Peyer's patch (tissue), 4 donors: ENCODE measurements around the gene ZACN. TPM values are rescaled to one million over a fixed set of nuclear protein-coding genes. Genes with fewer than 3 reads are reported as not detected.
"Not testable (repeated sequence)": the region's sequence is repeated elsewhere in the genome, so short reads cannot be mapped to it uniquely, and the experiment has no call there.

Experiments
- DNase-seq, 3 donors: peaks; one replicate each; pipeline ENCODE4 v3.0.0-alpha.2; 2017 to 2019
- H3K27ac ChIP-seq, 4 donors: fragments of 200-600 bp; sonication (generic); one replicate each; pipeline ENCODE4 v1.5.1; 2016 to 2019
- H3K27me3 ChIP-seq, 2 donors: fragments of 200-600 bp; sonication (generic); one replicate each; pipeline ENCODE4 v1.5.1; 2019
- H3K36me3 ChIP-seq, 3 donors: fragments of 200-600 bp; sonication (generic); one replicate each; pipeline ENCODE4 v1.5.1; 2016 to 2019
- H3K4me1 ChIP-seq, 4 donors: fragments of 200-600 bp; sonication (generic); one replicate each; pipeline ENCODE4 v1.5.1; 2016 to 2019
- H3K4me3 ChIP-seq, 4 donors: fragments of 200-600 bp; sonication (generic); 1 replicate in 3 of 4; 2 replicates in 1 of 4; pipeline ENCODE4 v1.5.1; 2016 to 2019; ENCODE audit warnings: mild to moderate bottlenecking in 1 of 4
- H3K9me3 ChIP-seq, 4 donors: fragments of 200-600 bp; sonication (generic); one replicate each; pipeline ENCODE4 v1.5.1; 2016 to 2019; ENCODE audit warnings: mild to moderate bottlenecking in 1 of 4
- POLR2A ChIP-seq, 2 donors: fragments of 450-650 bp; IDR thresholded peaks; one replicate each; pipeline ENCODE4 v1.5.1; 2017; ENCODE audit warnings: antibody characterized with exemption in 2 of 2, mild to moderate bottlenecking in 2 of 2, moderate library complexity in 2 of 2
- total RNA-seq, 4 donors: library from RNA; depleted of rRNA; stranded (reverse); fragments of >200 nt; gene quantifications; one replicate each; pipeline ENCODE4 v1.1.0, GENCODE V29; 2016
- TF ChIP-seq, protein P1 (sequence below), 6 experiments: fragments of 450-650 bp in 4 of 6; fragments of 200-600 bp in 2 of 6; sonication (generic) in 1 of 6; IDR thresholded peaks; one replicate each; pipeline ENCODE4 v1.5.1; 2017 to 2019; ENCODE audit warnings: antibody characterized with exemption in 6 of 6, mild to moderate bottlenecking in 3 of 6, moderate library complexity in 1 of 6

The ZACN gene
- total RNA-seq, 4 donors from 2014 or later, result not detected

DNA sequence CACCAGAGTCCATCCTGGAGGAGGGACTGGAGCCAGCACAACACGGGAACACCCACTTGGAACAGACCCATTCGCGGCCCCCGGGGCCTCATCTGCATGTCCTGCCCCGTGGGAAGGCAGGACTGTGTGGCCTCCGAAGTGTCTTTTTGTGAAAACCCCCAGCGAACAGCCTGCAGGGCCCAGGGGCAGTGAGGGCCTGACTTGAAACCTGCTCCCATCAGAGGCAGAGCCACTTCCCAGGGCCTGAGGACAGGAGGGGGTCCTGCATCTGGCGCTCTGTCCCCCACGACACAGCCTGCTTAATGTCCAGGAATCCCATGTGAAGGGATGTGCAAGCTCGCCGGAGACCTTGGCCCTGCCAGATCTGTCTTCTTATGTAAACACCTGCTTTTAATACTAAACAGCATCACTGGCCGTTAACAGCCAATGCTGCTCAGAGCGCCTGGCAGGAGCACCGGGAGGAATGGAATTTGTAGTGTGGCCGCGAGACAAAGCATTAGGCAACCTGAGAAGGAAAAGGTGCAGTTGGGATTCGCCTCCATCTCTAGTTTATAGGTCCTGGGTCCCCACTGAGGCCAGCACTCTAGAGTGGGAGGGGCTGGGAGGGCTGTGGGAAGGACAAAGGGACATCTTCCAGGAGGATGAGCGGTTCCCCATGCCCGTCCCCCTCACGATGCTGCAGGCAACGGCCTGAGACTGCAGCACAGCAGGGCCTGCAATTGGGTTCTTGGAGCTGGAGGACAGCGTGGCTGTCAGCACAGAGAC lies 42.3 kb upstream of the ZACN start:
- peaks cover 0 to 42% (median 0%) of the 10 kb centered on the region in 3 donors for H3K36me3 ChIP-seq
- TF ChIP-seq, protein P1, sequence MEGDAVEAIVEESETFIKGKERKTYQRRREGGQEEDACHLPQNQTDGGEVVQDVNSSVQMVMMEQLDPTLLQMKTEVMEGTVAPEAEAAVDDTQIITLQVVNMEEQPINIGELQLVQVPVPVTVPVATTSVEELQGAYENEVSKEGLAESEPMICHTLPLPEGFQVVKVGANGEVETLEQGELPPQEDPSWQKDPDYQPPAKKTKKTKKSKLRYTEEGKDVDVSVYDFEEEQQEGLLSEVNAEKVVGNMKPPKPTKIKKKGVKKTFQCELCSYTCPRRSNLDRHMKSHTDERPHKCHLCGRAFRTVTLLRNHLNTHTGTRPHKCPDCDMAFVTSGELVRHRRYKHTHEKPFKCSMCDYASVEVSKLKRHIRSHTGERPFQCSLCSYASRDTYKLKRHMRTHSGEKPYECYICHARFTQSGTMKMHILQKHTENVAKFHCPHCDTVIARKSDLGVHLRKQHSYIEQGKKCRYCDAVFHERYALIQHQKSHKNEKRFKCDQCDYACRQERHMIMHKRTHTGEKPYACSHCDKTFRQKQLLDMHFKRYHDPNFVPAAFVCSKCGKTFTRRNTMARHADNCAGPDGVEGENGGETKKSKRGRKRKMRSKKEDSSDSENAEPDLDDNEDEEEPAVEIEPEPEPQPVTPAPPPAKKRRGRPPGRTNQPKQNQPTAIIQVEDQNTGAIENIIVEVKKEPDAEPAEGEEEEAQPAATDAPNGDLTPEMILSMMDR (IDR thresholded peaks at IDR 0.05), result no peak
- H3K27ac ChIP-seq, result peak overlapping the region in 1 of 4 donors; percentile 62
- no peaks in the 10 kb centered on the region for H3K9me3 ChIP-seq
- peaks cover 0 to 5% (median 0%) of the 10 kb centered on the region in 4 donors for H3K4me1 ChIP-seq
- no peaks in the 10 kb centered on the region for H3K27me3 ChIP-seq
- H3K4me3 ChIP-seq, result no peak overlapping the region
- no peak for DNase-seq

DNA sequence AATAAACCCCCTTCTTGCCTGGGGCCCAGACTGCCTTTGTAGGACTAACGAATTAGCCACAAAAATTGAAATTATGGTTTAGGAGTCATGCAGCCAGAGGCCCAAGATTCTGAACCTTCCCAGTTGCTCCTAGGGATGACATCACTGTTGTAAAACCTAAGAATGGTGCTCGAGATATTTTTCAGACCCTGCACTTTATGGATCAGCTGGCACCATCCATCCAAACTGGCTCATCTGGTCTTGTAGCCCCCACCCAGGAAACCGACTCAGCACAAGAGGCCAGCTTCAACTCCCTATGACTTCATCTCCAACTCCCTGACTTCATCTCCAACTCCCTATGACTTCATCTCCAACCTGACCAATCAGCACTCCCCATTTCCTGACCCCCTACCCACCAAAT lies 40.9 kb upstream of the ZACN start:
- Histone ChIP-seq H3K9me3 (no peaks in the 10 kb centered on the region), H3K36me3 (peaks cover 0 to 56% (median 0%) of the 10 kb centered on the region in 3 donors), H3K27ac (peak overlapping the region in 1 of 4 donors; percentile 62), H3K4me1 (no peaks in the 10 kb centered on the region), H3K27me3 (no peaks in the 10 kb centered on the region), H3K4me3 (no peak overlapping the region)
- TF ChIP-seq, protein P1 (IDR thresholded peaks at IDR 0.05), result no peak
- DNase-seq, result no peak

DNA sequence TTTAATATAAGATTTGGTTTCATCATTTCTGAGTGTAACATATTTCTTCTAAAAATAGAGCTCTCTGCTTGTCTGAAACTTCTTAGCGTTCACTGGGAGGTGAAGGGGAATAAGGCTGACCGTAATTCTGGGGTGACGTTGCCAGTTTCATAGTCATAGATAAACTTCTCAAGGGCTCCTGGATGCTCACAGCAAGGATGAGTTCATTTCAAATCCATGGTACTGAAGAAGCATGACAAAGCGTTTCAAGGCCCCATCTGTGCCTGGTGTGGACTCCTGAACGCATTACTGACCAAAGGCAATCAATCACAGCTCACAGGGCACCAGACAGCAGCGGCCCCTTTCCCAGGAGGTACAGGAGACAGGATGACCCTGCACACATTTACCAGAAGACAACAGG lies 39.9 kb upstream of the ZACN start:
- Histone ChIP-seq H3K4me1 (no peaks in the 10 kb centered on the region), H3K27ac (peak overlapping the region in 1 of 4 donors; percentile 62), H3K27me3 (no peaks in the 10 kb centered on the region), H3K9me3 (no peaks in the 10 kb centered on the region), H3K36me3 (peaks cover 0 to 67% (median 0%) of the 10 kb centered on the region in 3 donors), H3K4me3 (no peak overlapping the region)
- no peak for DNase-seq
- TF ChIP-seq, protein P1 (IDR thresholded peaks at IDR 0.05), result no peak
- no peak for TF ChIP-seq POLR2A (IDR thresholded peaks at IDR 0.05)

DNA sequence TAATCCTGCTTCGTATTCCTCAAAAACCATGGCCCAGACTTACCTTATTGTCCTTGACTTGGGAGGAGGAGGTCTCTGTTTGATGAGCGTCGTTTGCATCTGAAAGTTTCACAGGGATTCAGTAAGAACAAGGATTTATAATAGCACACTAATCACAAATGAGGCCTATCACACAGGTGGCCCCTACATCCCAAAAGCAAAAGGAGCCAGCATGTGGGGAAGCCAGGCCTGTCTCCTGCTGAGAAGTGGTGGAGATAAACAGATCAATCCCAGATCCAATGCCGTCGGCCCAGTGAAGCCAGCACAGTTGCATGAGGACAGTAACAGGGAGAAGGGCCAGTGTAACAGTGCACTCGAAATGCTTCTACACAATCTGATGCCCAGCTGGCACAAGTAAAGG lies 38.6 kb upstream of the ZACN start:
- Histone ChIP-seq H3K4me1 (no peaks in the 10 kb centered on the region), H3K36me3 (peaks cover 0 to 79% (median 0%) of the 10 kb centered on the region in 3 donors), H3K27me3 (no peaks in the 10 kb centered on the region), H3K27ac (peak overlapping the region in 1 of 4 donors; percentile 62), H3K9me3 (no peaks in the 10 kb centered on the region), H3K4me3 (no peak overlapping the region)
- no peak for TF ChIP-seq POLR2A (IDR thresholded peaks at IDR 0.05)
- TF ChIP-seq, protein P1 (IDR thresholded peaks at IDR 0.05), result no peak
- DNase-seq, result no peak

DNA sequence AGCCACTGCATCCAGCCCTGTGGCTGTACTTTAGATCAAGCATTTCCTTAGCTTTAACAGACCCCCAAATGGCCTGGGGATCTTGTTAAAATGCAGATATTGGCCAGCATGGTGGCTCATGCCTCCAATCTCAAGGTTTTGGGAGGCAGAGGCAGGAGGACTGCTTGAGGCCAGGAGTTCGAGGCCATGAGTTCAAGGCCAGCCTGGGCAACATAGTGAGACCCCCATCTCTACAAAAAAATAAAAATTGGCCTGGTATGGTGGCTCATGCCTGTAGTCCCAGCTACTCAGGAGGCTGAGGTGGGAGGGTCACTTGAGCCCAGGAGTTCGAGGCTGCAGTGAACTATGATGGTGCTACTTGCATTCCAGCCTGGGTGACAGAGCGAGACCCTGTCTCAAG lies 36.1 kb upstream of the ZACN start:
- DNase-seq, H3K27ac ChIP-seq, H3K9me3 ChIP-seq, H3K27me3 ChIP-seq, H3K4me3 ChIP-seq, H3K4me1 ChIP-seq: not testable (repeated sequence)
- peaks cover 0 to 100% (median 0%) of the 10 kb centered on the region in 3 donors for H3K36me3 ChIP-seq

DNA sequence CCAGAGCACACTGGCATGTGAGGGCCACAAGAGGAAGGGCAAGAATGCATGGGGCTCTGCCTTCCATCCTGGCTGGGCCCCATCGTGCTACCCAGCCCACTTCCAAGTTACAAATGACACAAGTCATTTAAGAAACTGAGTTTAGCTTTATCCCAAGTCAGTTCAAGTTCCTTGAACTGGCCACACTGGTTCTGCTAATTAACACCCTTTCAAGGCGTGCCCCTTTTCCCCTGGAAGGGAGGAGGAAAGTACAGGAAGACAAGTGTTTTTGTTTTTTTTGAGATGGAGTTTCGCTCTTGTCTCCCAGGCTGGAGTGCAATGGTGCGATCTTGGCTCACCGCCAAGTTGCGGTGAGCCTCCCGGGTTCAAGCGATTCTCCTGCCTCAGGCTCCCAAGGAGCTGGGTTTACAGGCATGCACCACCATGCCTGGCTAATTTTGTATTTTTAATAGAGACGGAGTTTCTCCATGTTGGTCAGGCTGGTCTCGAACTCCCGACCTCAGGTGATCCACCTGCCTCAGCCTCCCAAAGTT lies 34.4 kb upstream of the ZACN start:
- H3K4me1 ChIP-seq, H3K4me3 ChIP-seq, H3K27ac ChIP-seq, H3K9me3 ChIP-seq, DNase-seq, H3K27me3 ChIP-seq: not testable (repeated sequence)
- H3K36me3 ChIP-seq, result peaks cover 0 to 100% (median 0%) of the 10 kb centered on the region in 3 donors
